Neural progenitor cell (in vitro differentiated cells): ENCODE measurements around the gene TMEM14C. TPM values are rescaled to one million over a fixed set of nuclear protein-coding genes. Genes with fewer than 3 reads are reported as not detected.

Experiments
- DNase-seq: peaks from one replicate; pipeline ENCODE4 v3.0.0-alpha.2; 2016; ENCODE audit warnings: low spot score
- H2AFZ ChIP-seq: fragments of 200-600 bp; sonication (generic); replicated peaks from 2 replicates; pipeline ENCODE4 v1.6.1; 2016; ENCODE audit warnings: antibody characterized with exemption
- H3F3A ChIP-seq: fragments of 200-600 bp; sonication (generic); 2 replicates; pipeline ENCODE4 v1.6.1; 2016; ENCODE audit warnings: antibody characterized with exemption, low read depth
- H3K27ac ChIP-seq: fragments of 200-600 bp; sonication (generic); 2 replicates; pipeline ENCODE4 v1.5.1; 2016; ENCODE audit warnings: mild to moderate bottlenecking
- H3K27me3 ChIP-seq: fragments of 200-600 bp; sonication (generic); 2 replicates; pipeline ENCODE4 v1.6.1; 2016; ENCODE audit warnings: mild to moderate bottlenecking, moderate library complexity
- H3K36me3 ChIP-seq: fragments of 200-600 bp; sonication (generic); 2 replicates; pipeline ENCODE4 v1.5.1; 2016
- H3K4me1 ChIP-seq: fragments of 200-600 bp; sonication (generic); 2 replicates; pipeline ENCODE4 v1.6.1; 2016; ENCODE audit warnings: mixed run types
- H3K4me2 ChIP-seq: fragments of 200-600 bp; sonication (generic); 2 replicates; pipeline ENCODE4 v1.6.1; 2016
- H3K4me3 ChIP-seq: fragments of 200-600 bp; sonication (generic); 2 replicates; pipeline ENCODE4 v1.5.1; 2016
- H3K79me2 ChIP-seq: fragments of 200-600 bp; sonication (generic); 2 replicates; pipeline ENCODE4 v1.6.1; 2016; ENCODE audit warnings: low read depth
- H3K9ac ChIP-seq: fragments of 200-600 bp; sonication (generic); 2 replicates; pipeline ENCODE4 v1.6.1; 2016
- H3K9me3 ChIP-seq: fragments of 200-600 bp; sonication (generic); 2 replicates; pipeline ENCODE4 v1.5.1; 2016; ENCODE audit warnings: low read depth
- H4K20me1 ChIP-seq: fragments of 200-600 bp; sonication (generic); 2 replicates; pipeline ENCODE4 v1.6.1; 2016; ENCODE audit warnings: low read depth
- H3K27ac Mint-ChIP-seq: 3 replicates; pipeline ENCODE4 v1.8.0; 2021; ENCODE audit warnings: mixed read lengths
- H3K27me3 Mint-ChIP-seq: 2 replicates; pipeline ENCODE4 v1.8.0; 2022; ENCODE audit warnings: low read depth, mild to moderate bottlenecking, inconsistent platforms, moderate library complexity, mixed read lengths; ENCODE audit not compliant: insufficient read depth
- H3K36me3 Mint-ChIP-seq: 3 replicates; pipeline ENCODE4 v1.8.0; 2021; ENCODE audit warnings: mixed read lengths
- H3K4me1 Mint-ChIP-seq: 3 replicates; pipeline ENCODE4 v1.8.0; 2021; ENCODE audit warnings: mixed read lengths
- H3K4me3 Mint-ChIP-seq: 3 replicates; pipeline ENCODE4 v1.8.0; 2021; ENCODE audit warnings: mild to moderate bottlenecking, moderate library complexity, mixed read lengths
- H3K9me3 Mint-ChIP-seq: 3 replicates; pipeline ENCODE4 v1.8.0; 2020; ENCODE audit warnings: mixed read lengths
- EZH2 ChIP-seq: fragments of 200-600 bp; sonication (generic); IDR thresholded peaks from 2 replicates; pipeline ENCODE4 v1.6.1; 2017; ENCODE audit warnings: antibody characterized with exemption, mild to moderate bottlenecking, moderate library complexity
- EZH2phosphoT487 ChIP-seq: fragments of 200-600 bp; sonication (generic); IDR thresholded peaks from 2 replicates; pipeline ENCODE4 v1.6.1; 2017; ENCODE audit warnings: antibody characterized with exemption
- small RNA-seq: library from RNA; depleted of rRNA; stranded (forward); fragments of <200 nt; gene quantifications from one replicate; pipeline ENCODE3, GENCODE V24; 2015
- total RNA-seq: library from RNA; depleted of rRNA; stranded (reverse); fragments of >200 nt; gene quantifications from 2 replicates; pipeline ENCODE4 v1.2.3, GENCODE V29; 2015; ENCODE audit warnings: low replicate concordance
- TF ChIP-seq, protein P1 (sequence below): fragments of 200-600 bp; sonication (generic); IDR thresholded peaks from 2 replicates; pipeline ENCODE4 v1.5.1; 2017; ENCODE audit warnings: antibody characterized with exemption, mild to moderate bottlenecking

The TMEM14C gene
- total RNA-seq, 1 donor from 2014 or later = 315 TPM

DNA sequence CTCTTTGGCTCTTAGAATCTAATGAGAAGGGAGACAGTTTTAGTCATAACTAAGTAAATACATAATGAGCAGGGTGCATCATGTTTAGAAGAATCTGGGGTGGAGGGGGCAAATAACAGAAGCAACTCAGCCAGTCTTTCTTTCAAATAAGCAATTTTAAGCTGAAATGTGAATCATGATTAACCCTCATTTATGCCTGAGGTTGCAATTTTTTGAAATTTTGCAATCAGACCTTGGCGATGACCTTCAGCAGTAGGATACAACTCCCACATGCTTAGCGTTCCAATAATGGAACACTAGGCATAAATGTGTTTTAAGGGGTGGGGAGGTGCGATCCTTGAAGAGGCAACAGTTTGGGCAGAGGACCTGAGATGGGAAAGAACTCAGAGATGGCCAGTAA lies 55.4 kb downstream of the TMEM14C start:
- Histone ChIP-seq H3K27ac (no peak overlapping the region), H2AFZ (no peak overlapping the region), H3K4me3 (no peak overlapping the region), H3K27me3 (no peaks in the 10 kb centered on the region), H4K20me1 (no peaks in the 10 kb centered on the region), H3F3A (no peaks in the 10 kb centered on the region), H3K4me1 (no peaks in the 10 kb centered on the region), H3K36me3 (peaks cover 11% of the 10 kb centered on the region), H3K4me2 (no peak overlapping the region), H3K9ac (no peak overlapping the region), H3K9me3 (no peaks in the 10 kb centered on the region), H3K79me2 (no peaks in the 10 kb centered on the region)
- H3K36me3 Mint-ChIP-seq = peaks cover 22% of the 10 kb centered on the region
- H3K9me3 Mint-ChIP-seq = no peaks in the 10 kb centered on the region
- H3K27ac Mint-ChIP-seq = no peak overlapping the region
- no peak overlapping the region for H3K4me3 Mint-ChIP-seq
- TF ChIP-seq, protein P1, sequence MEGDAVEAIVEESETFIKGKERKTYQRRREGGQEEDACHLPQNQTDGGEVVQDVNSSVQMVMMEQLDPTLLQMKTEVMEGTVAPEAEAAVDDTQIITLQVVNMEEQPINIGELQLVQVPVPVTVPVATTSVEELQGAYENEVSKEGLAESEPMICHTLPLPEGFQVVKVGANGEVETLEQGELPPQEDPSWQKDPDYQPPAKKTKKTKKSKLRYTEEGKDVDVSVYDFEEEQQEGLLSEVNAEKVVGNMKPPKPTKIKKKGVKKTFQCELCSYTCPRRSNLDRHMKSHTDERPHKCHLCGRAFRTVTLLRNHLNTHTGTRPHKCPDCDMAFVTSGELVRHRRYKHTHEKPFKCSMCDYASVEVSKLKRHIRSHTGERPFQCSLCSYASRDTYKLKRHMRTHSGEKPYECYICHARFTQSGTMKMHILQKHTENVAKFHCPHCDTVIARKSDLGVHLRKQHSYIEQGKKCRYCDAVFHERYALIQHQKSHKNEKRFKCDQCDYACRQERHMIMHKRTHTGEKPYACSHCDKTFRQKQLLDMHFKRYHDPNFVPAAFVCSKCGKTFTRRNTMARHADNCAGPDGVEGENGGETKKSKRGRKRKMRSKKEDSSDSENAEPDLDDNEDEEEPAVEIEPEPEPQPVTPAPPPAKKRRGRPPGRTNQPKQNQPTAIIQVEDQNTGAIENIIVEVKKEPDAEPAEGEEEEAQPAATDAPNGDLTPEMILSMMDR = no peak
- TF ChIP-seq EZH2phosphoT487 (no peak), EZH2 (no peak)
- H3K4me1 Mint-ChIP-seq = no peaks in the 10 kb centered on the region
- H3K27me3 Mint-ChIP-seq = no peaks in the 10 kb centered on the region
- no peak for DNase-seq

DNA sequence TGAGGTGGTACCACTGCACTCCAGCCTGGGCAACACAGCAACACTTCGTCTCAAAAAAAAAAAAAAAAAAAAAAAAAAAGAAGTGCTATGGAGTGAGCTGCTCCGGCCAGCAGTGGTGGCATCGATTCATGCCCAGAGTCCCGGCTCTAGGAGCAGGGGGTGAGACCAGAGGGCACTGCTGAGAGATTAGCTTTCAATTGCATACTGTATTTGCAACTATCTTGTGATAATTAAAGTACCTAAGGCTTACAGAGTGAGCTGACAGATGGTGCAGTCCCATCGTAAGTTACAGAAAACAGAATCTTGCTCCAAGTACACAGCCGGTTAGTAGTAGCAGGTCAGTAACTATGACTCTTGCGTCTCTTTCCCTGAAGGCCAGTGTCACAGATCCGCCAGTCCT lies 56.2 kb downstream of the TMEM14C start:
- Histone ChIP-seq H3K4me2 (no peak overlapping the region), H3K27ac (no peak overlapping the region), H3K36me3 (peaks cover 10% of the 10 kb centered on the region), H3F3A (no peaks in the 10 kb centered on the region), H3K4me3 (no peak overlapping the region), H3K9me3 (no peaks in the 10 kb centered on the region), H3K27me3 (no peaks in the 10 kb centered on the region), H3K79me2 (no peaks in the 10 kb centered on the region), H3K4me1 (no peaks in the 10 kb centered on the region), H2AFZ (no peak overlapping the region), H3K9ac (no peak overlapping the region), H4K20me1 (no peaks in the 10 kb centered on the region)
- Mint-ChIP-seq H3K27ac (no peak overlapping the region), H3K27me3 (no peaks in the 10 kb centered on the region), H3K4me3 (no peak overlapping the region), H3K4me1 (no peaks in the 10 kb centered on the region), H3K9me3 (no peaks in the 10 kb centered on the region), H3K36me3 (peaks cover 24% of the 10 kb centered on the region)
- DNase-seq = no peak
- no peak for TF ChIP-seq EZH2
- TF ChIP-seq EZH2phosphoT487 = no peak

Small RNAs within 50 kb of the gene (small RNA-seq; reads per million reads assigned to genes)
- gene RF00019 = not detected
- not detected for gene RNA5SP203

Other genes with a start within 250 kb of the TMEM14C start
- 34.7 and 48.4 TPM in 2 replicates for gene GCNT2, start 201.7 kb upstream of the TMEM14C start, total RNA-seq
- gene C6orf52, start 28.5 kb upstream of the TMEM14C start, total RNA-seq = 0.45 and 2.9 TPM in 2 replicates
- 13.9 and 28.8 TPM in 2 replicates for gene PAK1IP1, start 28.1 kb upstream of the TMEM14C start, total RNA-seq
- gene TMEM14B, start 24.7 kb downstream of the TMEM14C start, total RNA-seq = 96.0 and 138 TPM in 2 replicates
- 1.7 and 4.2 TPM in 2 replicates for gene MAK, start 115.5 kb downstream of the TMEM14C start, total RNA-seq
- gene GCM2, start 159.0 kb downstream of the TMEM14C start, total RNA-seq = not detected in 2 replicates
- 8.9 and 12.5 TPM in 2 replicates for gene SYCP2L, start 164.0 kb downstream of the TMEM14C start, total RNA-seq